Stimulated activated naive CD8-positive, alpha-beta T cell treated with anti-CD3 and anti-CD28 coated beads, Interleukin-15, Interleukin-2, amounts not matched to agents 100 U/mL and 50 U/mL, for 24 hours (primary cell): ENCODE results near the gene TRPV4.
A peak's percentile ranks its signal among the peaks of the same experiment; 100 is the strongest.
"Not testable (repeated sequence)": the region's sequence is repeated elsewhere in the genome, so short reads cannot be mapped to it uniquely, and the experiment has no call there.

ENCODE experiments used
- ATAC-seq: fragments of 150-1000 bp; cut with Tn5 transposase; one replicate; pipeline ENCODE4 v1.10.0; 2021
- DNase-seq: peaks from one replicate; pipeline ENCODE4 v3.0.0; 2021

Gene TRPV4

GRCh38 chr12:109833307-109834189, at the start of gene TRPV4:
Gene TRPV4, minus strand, starts transcription at chr12:109833398. Its CDS starts 18,602 bp downstream, at chr12:109814796.
- DNase-seq (no peak), ATAC-seq (no peak)

- ATAC-seq (no peak), DNase-seq (no peak)
These were observed 48.6 kb upstream of the TRPV4 start for GRCh38 chr12:109881752-109882151.

- ATAC-seq, result no peak
- DNase-seq, result no peak
These were observed 47.7 kb upstream of the TRPV4 start for GRCh38 chr12:109880938-109881337.

- peak; percentile 96 for ATAC-seq
- DNase-seq, result peak; percentile 93
These were observed 47.1 kb upstream of the TRPV4 start, which contains the start of gene GLTP for GRCh38 chr12:109880043-109880931. Gene GLTP, minus strand, starts transcription at chr12:109880541. Its CDS starts 167 bp downstream, at chr12:109880374.

- DNase-seq (no peak), ATAC-seq (no peak)
These were observed 46.3 kb upstream of the TRPV4 start for GRCh38 chr12:109879351-109880042.

GRCh38 chr12:109878749-109879148, 45.6 kb upstream of the TRPV4 start:
- DNase-seq (no peak), ATAC-seq (no peak)

- no peak for DNase-seq
- no peak for ATAC-seq
These were observed 45.0 kb upstream of the TRPV4 start for GRCh38 chr12:109878247-109878625.

GRCh38 chr12:109877504-109878246, 44.5 kb upstream of the TRPV4 start:
- DNase-seq, result no peak
- ATAC-seq, result no peak

- ATAC-seq (no peak), DNase-seq (no peak)
These were observed 43.2 kb upstream of the TRPV4 start for GRCh38 chr12:109876406-109876805.

- DNase-seq, result no peak
- no peak for ATAC-seq
These were observed 42.5 kb upstream of the TRPV4 start for GRCh38 chr12:109875572-109876131.

- DNase-seq (no peak), ATAC-seq (no peak)
These were observed 40.5 kb upstream of the TRPV4 start for GRCh38 chr12:109873653-109874052.

GRCh38 chr12:109871668-109872314, 38.6 kb upstream of the TRPV4 start:
- no peak for DNase-seq
- no peak for ATAC-seq

GRCh38 chr12:109870648-109871047, 37.5 kb upstream of the TRPV4 start:
- DNase-seq (no peak), ATAC-seq (no peak)

GRCh38 chr12:109868182-109869051, 35.2 kb upstream of the TRPV4 start:
- no peak for ATAC-seq
- no peak for DNase-seq

GRCh38 chr12:109864916-109865315, 31.7 kb upstream of the TRPV4 start:
- DNase-seq (no peak), ATAC-seq (no peak)

GRCh38 chr12:109863847-109864712, 30.9 kb upstream of the TRPV4 start:
- peak; percentile 19 for ATAC-seq
- no peak for DNase-seq

- not testable (repeated sequence) for ATAC-seq
These were observed 29.3 kb upstream of the TRPV4 start for GRCh38 chr12:109862491-109862890.

GRCh38 chr12:109861689-109862314, 28.6 kb upstream of the TRPV4 start:
- ATAC-seq (no peak), DNase-seq (no peak)

More at GRCh38 chr12:109862491-109862890, 29.3 kb upstream of the TRPV4 start:
- DNase-seq, result not testable (repeated sequence)
